Hepatocyte (in vitro differentiated cells): ENCODE measurements around the gene ABCG4.

Source experiments
- CTCF ChIP-seq: fragments of 200-600 bp; sonication (generic); IDR thresholded peaks from 2 replicates; pipeline ENCODE4 v1.5.1; 2016; ENCODE audit warnings: antibody characterized with exemption, mild to moderate bottlenecking; ENCODE audit not compliant: poor library complexity
- EZH2phosphoT487 ChIP-seq: fragments of 200-600 bp; sonication (generic); IDR thresholded peaks from one replicate; pipeline ENCODE4 v1.6.1; 2018; ENCODE audit warnings: antibody characterized with exemption, mild to moderate bottlenecking, low read depth, moderate library complexity; ENCODE audit not compliant: unreplicated experiment, severe bottlenecking

GRCh38 chr11:119195680-119196079 is 46.8 kb downstream of the ABCG4 start:
- TF ChIP-seq EZH2phosphoT487 (no peak), CTCF (no peak)
